Measurements from ENCODE around the gene NEK5.

GRCh38 chr13:52009946-52010345, 118.9 kb downstream of the NEK5 start:
- TF ChIP-seq CTCF (IDR thresholded peaks at IDR 0.05) = no peak
- TF ChIP-seq POLR2A (IDR thresholded peaks at IDR 0.05) = no peak
- TF ChIP-seq POLR2AphosphoS5 (IDR thresholded peaks at IDR 0.05) = no peak

All from prostate gland (tissue), 2 donors.